Astrocyte (in vitro differentiated cells and primary cell): ENCODE measurements around the gene TBX2. TPM values are rescaled to one million over a fixed set of nuclear protein-coding genes. Genes with fewer than 3 reads are reported as not detected.
"Not testable (repeated sequence)": the region's sequence is repeated elsewhere in the genome, so short reads cannot be mapped to it uniquely, and the experiment has no call there.

ENCODE experiments used
- DNase-seq: peaks from one replicate; pipeline ENCODE4 v3.0.0-alpha.2; 2010; ENCODE audit warnings: low read depth
- FAIRE-seq: peaks from 2 replicates; lab custom pipeline; 2011; peaks lifted over from hg19 to GRCh38; lab: Jason Lieb, UNC
- H2AFZ ChIP-seq: 2 replicates; pipeline ENCODE4 v1.6.0; 2012; ENCODE audit warnings: low read depth, low read length, inconsistent platforms
- H3K27ac ChIP-seq: 2 replicates; pipeline ENCODE4 v1.5.1; 2011; ENCODE audit warnings: low read depth, low read length, inconsistent platforms
- H3K27me3 ChIP-seq: 2 replicates; pipeline ENCODE4 v1.6.0; 2011; ENCODE audit warnings: low read length, inconsistent platforms; ENCODE audit not compliant: insufficient read depth
- H3K36me3 ChIP-seq: 2 replicates; pipeline ENCODE4 v1.5.1; 2011; ENCODE audit warnings: low read length, inconsistent platforms; ENCODE audit not compliant: insufficient read depth
- H3K4me1 ChIP-seq: 2 replicates; pipeline ENCODE4 v1.5.1; 2011; ENCODE audit warnings: low read length, inconsistent platforms; ENCODE audit not compliant: insufficient read depth
- H3K4me2 ChIP-seq: 2 replicates; pipeline ENCODE4 v1.6.0; 2012; ENCODE audit warnings: low read length, inconsistent platforms
- H3K4me3 ChIP-seq: 2 replicates; pipeline ENCODE4 v1.5.1; 2011; ENCODE audit warnings: low read depth, mild to moderate bottlenecking, low read length, inconsistent platforms; ENCODE audit not compliant: insufficient read depth
- H3K79me2 ChIP-seq: 2 replicates; pipeline ENCODE4 v1.6.0; 2012; ENCODE audit warnings: mild to moderate bottlenecking, low read length, inconsistent platforms; ENCODE audit not compliant: insufficient read depth
- H3K9ac ChIP-seq: 2 replicates; pipeline ENCODE4 v1.6.0; 2012; ENCODE audit warnings: mild to moderate bottlenecking, low read length, inconsistent platforms
- H3K9me3 ChIP-seq: 2 replicates; pipeline ENCODE4 v1.5.1; 2012; ENCODE audit warnings: low read depth, mild to moderate bottlenecking, low read length, inconsistent platforms; ENCODE audit not compliant: insufficient read depth
- H4K20me1 ChIP-seq: 2 replicates; pipeline ENCODE4 v1.6.0; 2012; ENCODE audit warnings: low read length, inconsistent platforms; ENCODE audit not compliant: insufficient read depth
- H3K27ac Mint-ChIP-seq: one replicate; pipeline ENCODE4 v1.8.0; 2021; ENCODE audit warnings: mild to moderate bottlenecking, mixed read lengths; ENCODE audit not compliant: unreplicated experiment
- H3K27me3 Mint-ChIP-seq: one replicate; pipeline ENCODE4 v1.8.0; 2021; ENCODE audit warnings: low read depth, mixed read lengths; ENCODE audit not compliant: unreplicated experiment
- H3K36me3 Mint-ChIP-seq: one replicate; pipeline ENCODE4 v1.8.0; 2021; ENCODE audit warnings: low read depth, mixed read lengths; ENCODE audit not compliant: unreplicated experiment
- H3K4me1 Mint-ChIP-seq: one replicate; pipeline ENCODE4 v1.8.0; 2021; ENCODE audit warnings: low read depth, mixed read lengths; ENCODE audit not compliant: unreplicated experiment
- H3K4me3 Mint-ChIP-seq: one replicate; pipeline ENCODE4 v1.8.0; 2021; ENCODE audit warnings: mild to moderate bottlenecking, moderate library complexity, mixed read lengths; ENCODE audit not compliant: unreplicated experiment
- H3K9me3 Mint-ChIP-seq: one replicate; pipeline ENCODE4 v1.8.0; 2021; ENCODE audit warnings: mild to moderate bottlenecking, mixed read lengths; ENCODE audit not compliant: unreplicated experiment
- EZH2 ChIP-seq: IDR thresholded peaks from 2 replicates; pipeline ENCODE4 v1.6.1; 2012; ENCODE audit warnings: mild to moderate bottlenecking, low read length, inconsistent platforms; ENCODE audit not compliant: insufficient read depth
- total RNA-seq: library from RNA; stranded (reverse); gene quantifications from 2 replicates; pipeline ENCODE4 v1.2.1, GENCODE V29; 2021
- TF ChIP-seq, protein P1 (sequence below): IDR thresholded peaks from 2 replicates; pipeline ENCODE4 v1.5.1; 2011; ENCODE audit warnings: low read depth, mild to moderate bottlenecking, inconsistent platforms, low read length, moderate library complexity; ENCODE audit not compliant: insufficient read depth

TBX2 gene
- total RNA-seq, 1 donor from 2014 or later, result 0.50 TPM

DNA sequence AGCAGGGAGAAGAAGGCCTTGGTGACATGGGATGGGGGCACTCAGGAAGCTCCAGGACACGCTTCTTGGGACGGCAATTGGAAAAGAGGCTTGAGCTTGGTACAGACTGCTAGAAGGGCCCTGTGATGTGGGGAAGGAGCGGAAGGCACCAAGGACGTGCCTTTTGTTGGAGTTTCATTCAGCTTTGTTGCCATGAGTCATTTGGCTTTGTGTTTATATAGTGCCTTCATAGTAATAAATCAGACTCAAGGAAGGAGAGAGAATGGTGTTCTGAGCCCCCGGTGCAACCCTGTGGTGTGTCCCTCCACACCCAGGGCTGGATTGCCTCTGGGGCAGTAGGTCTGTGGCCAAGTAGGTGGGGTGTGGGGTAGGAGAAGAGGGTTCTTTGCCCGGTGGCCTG lies 45.2 kb downstream of the TBX2 start:
- Histone ChIP-seq H3K4me3 (no peak overlapping the region), H3K79me2 (no peaks in the 10 kb centered on the region), H3K4me1 (peaks cover 2% of the 10 kb centered on the region), H3K9ac (no peak overlapping the region), H3K9me3 (no peaks in the 10 kb centered on the region), H3K27ac (no peak overlapping the region), H3K36me3 (no peaks in the 10 kb centered on the region), H4K20me1 (no peaks in the 10 kb centered on the region), H3K4me2 (peak overlapping the region; percentile 15), H3K27me3 (peaks cover 27% of the 10 kb centered on the region), H2AFZ (no peak overlapping the region)
- no peak for FAIRE-seq
- no peaks in the 10 kb centered on the region for H3K4me1 Mint-ChIP-seq
- no peak overlapping the region for H3K27ac Mint-ChIP-seq
- H3K4me3 Mint-ChIP-seq, result no peak overlapping the region
- H3K36me3 Mint-ChIP-seq, result peaks cover 3% of the 10 kb centered on the region
- TF ChIP-seq, protein P1, sequence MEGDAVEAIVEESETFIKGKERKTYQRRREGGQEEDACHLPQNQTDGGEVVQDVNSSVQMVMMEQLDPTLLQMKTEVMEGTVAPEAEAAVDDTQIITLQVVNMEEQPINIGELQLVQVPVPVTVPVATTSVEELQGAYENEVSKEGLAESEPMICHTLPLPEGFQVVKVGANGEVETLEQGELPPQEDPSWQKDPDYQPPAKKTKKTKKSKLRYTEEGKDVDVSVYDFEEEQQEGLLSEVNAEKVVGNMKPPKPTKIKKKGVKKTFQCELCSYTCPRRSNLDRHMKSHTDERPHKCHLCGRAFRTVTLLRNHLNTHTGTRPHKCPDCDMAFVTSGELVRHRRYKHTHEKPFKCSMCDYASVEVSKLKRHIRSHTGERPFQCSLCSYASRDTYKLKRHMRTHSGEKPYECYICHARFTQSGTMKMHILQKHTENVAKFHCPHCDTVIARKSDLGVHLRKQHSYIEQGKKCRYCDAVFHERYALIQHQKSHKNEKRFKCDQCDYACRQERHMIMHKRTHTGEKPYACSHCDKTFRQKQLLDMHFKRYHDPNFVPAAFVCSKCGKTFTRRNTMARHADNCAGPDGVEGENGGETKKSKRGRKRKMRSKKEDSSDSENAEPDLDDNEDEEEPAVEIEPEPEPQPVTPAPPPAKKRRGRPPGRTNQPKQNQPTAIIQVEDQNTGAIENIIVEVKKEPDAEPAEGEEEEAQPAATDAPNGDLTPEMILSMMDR, result no peak
- TF ChIP-seq EZH2, result no peak
- DNase-seq, result peak; percentile 54
- H3K27me3 Mint-ChIP-seq, result peaks cover 52% of the 10 kb centered on the region
- H3K9me3 Mint-ChIP-seq, result peaks cover 9% of the 10 kb centered on the region

- no peak overlapping the region for H3K9ac ChIP-seq
- no peak overlapping the region for H3K4me3 ChIP-seq
- FAIRE-seq (no peak), DNase-seq (no peak)
- H3K4me2 ChIP-seq, result no peak overlapping the region
- Mint-ChIP-seq H3K4me3 (no peak overlapping the region), H3K9me3 (peaks cover 4% of the 10 kb centered on the region), H3K4me1 (no peaks in the 10 kb centered on the region), H3K27me3 (peaks cover 62% of the 10 kb centered on the region), H3K27ac (no peak overlapping the region), H3K36me3 (no peaks in the 10 kb centered on the region)
- no peak overlapping the region for H3K27ac ChIP-seq
- TF ChIP-seq, protein P1, result no peak
- TF ChIP-seq EZH2, result no peak
- no peaks in the 10 kb centered on the region for H3K9me3 ChIP-seq
- no peaks in the 10 kb centered on the region for H3K79me2 ChIP-seq
- H3K4me1 ChIP-seq, result peaks cover 2% of the 10 kb centered on the region
- H3K36me3 ChIP-seq, result no peaks in the 10 kb centered on the region
- H2AFZ ChIP-seq, result no peak overlapping the region
- no peaks in the 10 kb centered on the region for H4K20me1 ChIP-seq
- H3K27me3 ChIP-seq, result peaks cover 45% of the 10 kb centered on the region
Observed at GRCh38 chr17:61447358-61447757, 47.7 kb downstream of the TBX2 start.

- no peak overlapping the region for H3K4me3 ChIP-seq
- no peaks in the 10 kb centered on the region for H4K20me1 ChIP-seq
- Mint-ChIP-seq H3K36me3 (no peaks in the 10 kb centered on the region), H3K27me3 (peaks cover 66% of the 10 kb centered on the region), H3K4me1 (no peaks in the 10 kb centered on the region), H3K27ac (no peak overlapping the region), H3K4me3 (no peak overlapping the region), H3K9me3 (peaks cover 4% of the 10 kb centered on the region)
- peaks cover 50% of the 10 kb centered on the region for H3K27me3 ChIP-seq
- H3K9ac ChIP-seq, result no peak overlapping the region
- no peaks in the 10 kb centered on the region for H3K9me3 ChIP-seq
- peaks cover 2% of the 10 kb centered on the region for H3K4me1 ChIP-seq
- DNase-seq, result no peak
- FAIRE-seq, result no peak
- no peak overlapping the region for H2AFZ ChIP-seq
- H3K36me3 ChIP-seq, result no peaks in the 10 kb centered on the region
- H3K4me2 ChIP-seq, result no peak overlapping the region
- TF ChIP-seq, protein P1, result no peak
- no peak for TF ChIP-seq EZH2
- no peaks in the 10 kb centered on the region for H3K79me2 ChIP-seq
- H3K27ac ChIP-seq, result no peak overlapping the region
Observed at GRCh38 chr17:61448042-61448441, 48.4 kb downstream of the TBX2 start.

DNA sequence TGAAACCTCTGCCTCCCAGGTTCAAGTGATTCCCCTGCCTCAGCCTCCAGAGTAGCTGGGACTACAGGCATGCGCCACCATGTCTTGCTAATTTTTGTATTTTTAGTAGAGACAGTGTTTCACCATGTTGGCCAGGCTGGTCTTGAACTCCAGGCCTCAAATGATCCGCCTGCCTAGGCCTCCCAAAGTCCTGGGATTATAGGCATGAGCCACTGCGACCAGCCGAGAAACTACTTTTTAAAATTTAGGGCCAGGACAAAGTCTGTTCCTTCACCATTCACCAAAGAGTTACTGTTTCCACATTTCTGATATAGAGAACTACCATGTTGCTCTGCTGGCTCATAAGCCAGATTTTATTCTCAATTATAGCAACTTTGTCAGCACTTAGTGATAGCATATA lies 49.5 kb downstream of the TBX2 start:
- not testable (repeated sequence) for H4K20me1 ChIP-seq, H3K9ac ChIP-seq, H3K36me3 ChIP-seq, H3K4me3 Mint-ChIP-seq, DNase-seq, H2AFZ ChIP-seq, H3K4me2 ChIP-seq, H3K79me2 ChIP-seq, H3K4me1 ChIP-seq, H3K27ac ChIP-seq, H3K4me3 ChIP-seq, H3K27ac Mint-ChIP-seq, H3K9me3 ChIP-seq, H3K4me1 Mint-ChIP-seq, H3K36me3 Mint-ChIP-seq, FAIRE-seq
- Mint-ChIP-seq H3K9me3 (peaks cover 13% of the 10 kb centered on the region), H3K27me3 (peaks cover 75% of the 10 kb centered on the region)
- H3K27me3 ChIP-seq, result peaks cover 61% of the 10 kb centered on the region
